OCI-LY3 (cell line): Measurements from ENCODE around the gene CRB2.
A peak's percentile ranks its signal among the peaks of the same experiment; 100 is the strongest.

ENCODE experiments used
- H2AFZ ChIP-seq: fragments of 200-600, 300-600 bp; shearing (Covaris generic); 2 replicates; pipeline ENCODE4 v1.6.0; 2014; ENCODE audit warnings: antibody characterized with exemption, low read depth, low read length
- H3K27ac ChIP-seq: fragments of 200-600, 300-600 bp; sonication (generic); 2 replicates; pipeline ENCODE4 v1.5.1; 2014; ENCODE audit warnings: mild to moderate bottlenecking, low read length, moderate library complexity, mixed read lengths
- H3K27me3 ChIP-seq: fragments of 200-600, 300-600 bp; sonication (generic); 2 replicates; pipeline ENCODE4 v1.6.1; 2014; ENCODE audit warnings: low read depth, low read length, mixed read lengths
- H3K36me3 ChIP-seq: fragments of 200-600, 300-600 bp; sonication (generic); replicated peaks from 2 replicates; pipeline ENCODE3; 2014; ENCODE audit warnings: low read depth, low read length, mixed read lengths
- H3K4me1 ChIP-seq: fragments of 300-600, 200-600 bp; sonication (generic); 2 replicates; pipeline ENCODE4 v1.6.1; 2014; ENCODE audit warnings: low read length, mixed read lengths
- H3K4me2 ChIP-seq: fragments of 200-600, 300-600 bp; sonication (generic); 2 replicates; pipeline ENCODE4 v1.6.1; 2014; ENCODE audit warnings: low read length, mixed read lengths
- H3K4me3 ChIP-seq: fragments of 300-600, 200-600 bp; sonication (generic); 2 replicates; pipeline ENCODE4 v1.5.1; 2014; ENCODE audit warnings: antibody characterized with exemption, mild to moderate bottlenecking, low read length, moderate library complexity
- H3K79me2 ChIP-seq: fragments of 300-600, 200-600 bp; shearing (Covaris generic); 2 replicates; pipeline ENCODE4 v1.6.1; 2014; ENCODE audit warnings: mild to moderate bottlenecking, low read length, mixed read lengths
- H3K9ac ChIP-seq: fragments of 300-600, 200-600 bp; shearing (Covaris generic); 2 replicates; pipeline ENCODE4 v1.6.0; 2014; ENCODE audit warnings: mild to moderate bottlenecking, low read length, moderate library complexity
- H3K9me3 ChIP-seq: fragments of 200-600, 300-600 bp; shearing (Covaris generic); 2 replicates; pipeline ENCODE4 v1.6.1; 2014; ENCODE audit warnings: low read length, mixed read lengths; ENCODE audit not compliant: insufficient read depth
- H4K20me1 ChIP-seq: fragments of 200-600, 300-600 bp; sonication (generic); 2 replicates; pipeline ENCODE4 v1.6.1; 2016; ENCODE audit warnings: low read length, mixed read lengths; ENCODE audit not compliant: insufficient read depth
- CTCF ChIP-seq: fragments of 200-600, 300-600 bp; sonication (generic); IDR thresholded peaks from 2 replicates; pipeline ENCODE4 v1.5.1; 2014; ENCODE audit warnings: antibody characterized with exemption, low read length, low read depth
- EZH2phosphoT487 ChIP-seq: fragments of 200-600 bp; shearing (Covaris generic); IDR thresholded peaks from 2 replicates; pipeline ENCODE4 v1.6.1; 2018; ENCODE audit warnings: antibody characterized with exemption, mixed run types, low read depth

CRB2 gene

GRCh38 chr9:123341816-123342215, 14.2 kb upstream of the CRB2 start:
- H3K4me1 ChIP-seq = peaks cover 41% of the 10 kb centered on the region
- H3K9me3 ChIP-seq = no peaks in the 10 kb centered on the region; the same call in 1 of the 2 replicates
- no peaks in the 10 kb centered on the region for H3K36me3 ChIP-seq
- no peak overlapping the region for H3K4me2 ChIP-seq
- no peak overlapping the region for H2AFZ ChIP-seq
- no peak overlapping the region for H3K9ac ChIP-seq
- H3K27ac ChIP-seq = no peak overlapping the region
- no peak overlapping the region for H3K4me3 ChIP-seq
- no peaks in the 10 kb centered on the region for H3K79me2 ChIP-seq
- TF ChIP-seq EZH2phosphoT487 (no peak), CTCF (no peak)
- H4K20me1 ChIP-seq = no peaks in the 10 kb centered on the region
- H3K27me3 ChIP-seq = no peaks in the 10 kb centered on the region; the same call in 1 of the 2 replicates

DNA sequence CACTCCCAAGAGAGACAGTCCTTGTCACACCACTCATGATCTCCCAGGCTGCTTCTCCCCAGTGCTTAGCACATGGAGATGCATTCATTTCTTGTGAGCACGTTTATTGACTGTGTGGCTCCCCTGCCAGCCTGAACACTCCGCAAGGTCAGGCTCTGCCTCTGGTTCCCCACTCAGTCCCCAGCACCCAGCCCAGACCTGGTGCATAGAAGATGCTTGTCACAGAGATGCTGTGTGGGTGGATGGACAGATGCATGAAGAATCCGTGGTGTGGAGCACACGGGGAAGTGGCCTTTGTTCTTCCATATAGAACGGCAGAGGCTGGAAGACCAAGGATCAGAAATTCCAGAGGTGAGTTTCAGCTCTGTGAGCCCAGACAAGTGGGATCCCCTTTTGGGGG, 13.8 kb upstream of the CRB2 start:
- Histone ChIP-seq H3K4me1 (peaks cover 41% of the 10 kb centered on the region), H3K4me3 (no peak overlapping the region), H3K79me2 (no peaks in the 10 kb centered on the region), H3K27me3 (no peaks in the 10 kb centered on the region; the same call in 1 of the 2 replicates), H3K4me2 (no peak overlapping the region), H4K20me1 (no peaks in the 10 kb centered on the region), H3K27ac (no peak overlapping the region), H3K36me3 (no peaks in the 10 kb centered on the region), H2AFZ (no peak overlapping the region), H3K9ac (no peak overlapping the region), H3K9me3 (no peaks in the 10 kb centered on the region; the same call in 1 of the 2 replicates)
- TF ChIP-seq CTCF = no peak
- TF ChIP-seq EZH2phosphoT487 = no peak

GRCh38 chr9:123343443-123344191, 12.4 kb upstream of the CRB2 start:
- Histone ChIP-seq H3K36me3 (no peaks in the 10 kb centered on the region), H3K27me3 (peaks cover 3% of the 10 kb centered on the region), H3K4me2 (0 out of 2 replicates have a peak overlapping the region, but pooled peaks have one; percentile 9), H4K20me1 (no peaks in the 10 kb centered on the region), H3K79me2 (no peaks in the 10 kb centered on the region), H3K27ac (no peak overlapping the region), H3K9ac (no peak overlapping the region), H2AFZ (peak overlapping the region; percentile 5; the same call in 1 of the 2 replicates), H3K9me3 (no peaks in the 10 kb centered on the region; the same call in 1 of the 2 replicates), H3K4me1 (peaks cover 39% of the 10 kb centered on the region), H3K4me3 (no peak overlapping the region)
- TF ChIP-seq EZH2phosphoT487 (no peak), CTCF (no peak)

DNA sequence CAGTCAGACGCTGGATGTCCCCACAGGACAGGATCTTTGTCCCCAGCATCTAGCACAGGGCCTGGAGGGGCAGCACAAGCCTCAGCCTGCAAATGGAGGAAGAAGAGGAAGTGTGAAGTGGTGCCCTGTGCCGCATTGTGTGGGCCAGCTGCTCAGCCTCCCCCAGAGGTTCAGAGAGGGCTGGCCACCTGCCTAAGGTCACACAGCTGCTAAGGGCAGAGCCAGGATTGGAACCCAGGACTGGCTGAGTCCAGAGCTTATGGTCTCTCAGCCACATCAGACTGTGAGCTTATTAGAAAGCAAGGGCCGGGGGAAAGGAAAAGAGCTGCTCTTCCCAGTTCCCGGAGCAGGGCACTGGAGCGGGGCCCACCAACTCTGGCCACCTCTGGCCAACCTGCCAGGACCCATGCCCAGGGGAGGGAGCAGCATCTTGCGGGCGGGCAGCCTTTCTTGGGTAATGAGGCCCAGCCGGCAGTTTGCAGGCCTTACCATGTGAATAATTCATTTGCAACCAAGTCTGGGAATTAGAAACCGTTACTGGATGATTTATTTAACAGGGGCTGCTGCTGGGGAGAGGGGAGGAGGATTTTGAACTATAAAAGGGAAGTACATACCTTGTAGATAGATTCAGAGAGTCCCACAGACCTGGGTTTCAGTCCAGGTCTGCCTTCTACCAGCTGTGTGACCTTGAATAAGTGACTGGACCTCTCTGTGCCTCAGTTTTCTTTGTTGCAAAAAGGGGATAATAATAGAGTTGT, 11.6 kb upstream of the CRB2 start:
- Histone ChIP-seq H3K9ac (no peak overlapping the region), H3K27ac (no peak overlapping the region), H2AFZ (peak overlapping the region; percentile 5; the same call in 1 of the 2 replicates), H3K4me2 (no peak overlapping the region), H4K20me1 (no peaks in the 10 kb centered on the region), H3K4me1 (peaks cover 32% of the 10 kb centered on the region), H3K4me3 (no peak overlapping the region), H3K9me3 (no peaks in the 10 kb centered on the region; the same call in 1 of the 2 replicates), H3K27me3 (peaks cover 3% of the 10 kb centered on the region; the same call in 1 of the 2 replicates), H3K79me2 (no peaks in the 10 kb centered on the region), H3K36me3 (no peaks in the 10 kb centered on the region)
- no peak for TF ChIP-seq CTCF
- TF ChIP-seq EZH2phosphoT487 = no peak
